Brain microvascular endothelial cell (primary cell): ENCODE results near the gene RANBP3.

Experiments
- DNase-seq: peaks from one replicate; pipeline ENCODE4 v3.0.0-alpha.2; 2020
- H3K27ac ChIP-seq: fragments of 250-450 bp; sonication (Bioruptor Pico); 2 replicates; pipeline ENCODE4 v1.5.1; 2020; ENCODE audit warnings: mild to moderate bottlenecking, moderate library complexity
- H3K27me3 ChIP-seq: fragments of 250-450 bp; sonication (Bioruptor Pico); replicated peaks from 2 replicates; pipeline ENCODE4 v1.5.1; 2020; ENCODE audit warnings: mild to moderate bottlenecking
- H3K36me3 ChIP-seq: fragments of 250-450 bp; sonication (Bioruptor Pico); replicated peaks from 2 replicates; pipeline ENCODE4 v1.5.1; 2020; ENCODE audit warnings: mild to moderate bottlenecking
- H3K4me3 ChIP-seq: 2 replicates; pipeline ENCODE4 v1.5.1; 2011; ENCODE audit warnings: low read depth, mild to moderate bottlenecking, control low read depth, low read length, moderate library complexity
- CTCF ChIP-seq: IDR thresholded peaks from 2 replicates; pipeline ENCODE4 v1.5.1; 2011; ENCODE audit warnings: low read depth, mild to moderate bottlenecking, moderate library complexity, low read length, control low read depth, inconsistent platforms; ENCODE audit errors: missing control alignments
- in situ Hi-C: cut with HindIII; loops from 2 replicates; pipeline ENCODE4 v1.10.0; 2017; ENCODE audit warnings: low sequenced_read_pairs, low pct_ligation_motif_present

RANBP3 gene

GRCh38 chr19:5913739-5914357 is 64.1 kb downstream of the RANBP3 start, which contains the start of gene CAPS:
Gene CAPS (plus strand): TSS chr19:5914254. CDS start chr19:5914407, 153 bp downstream.
- DNase-seq, result no peak
- Histone ChIP-seq H3K27me3 (no peaks in the 10 kb centered on the region), H3K27ac (no peak within 1 kb of the TSS), H3K36me3 (peaks cover 30% of the 10 kb centered on the region), H3K4me3 (no peak within 1 kb of the TSS)
- in situ Hi-C loops, result no loop called here
- TF ChIP-seq CTCF, result no peak

GRCh38 chr19:5911366-5911765 is 66.6 kb downstream of the RANBP3 start:
- DNase-seq, result no peak
- no peak for TF ChIP-seq CTCF
- Histone ChIP-seq H3K4me3 (no peak overlapping the region), H3K27ac (no peak overlapping the region), H3K27me3 (no peaks in the 10 kb centered on the region), H3K36me3 (peaks cover 16% of the 10 kb centered on the region)
- in situ Hi-C loops, result no loop called here

GRCh38 chr19:5910638-5910907 is 67.4 kb downstream of the RANBP3 start:
- TF ChIP-seq CTCF, result no peak
- no peaks in the 10 kb centered on the region for H3K27me3 ChIP-seq
- peaks cover 13% of the 10 kb centered on the region for H3K36me3 ChIP-seq
- H3K27ac ChIP-seq, result no peak overlapping the region
- in situ Hi-C loops, result no loop called here
- no peak overlapping the region for H3K4me3 ChIP-seq
- DNase-seq, result no peak

- Histone ChIP-seq H3K27me3 (no peaks in the 10 kb centered on the region), H3K27ac (no peak overlapping the region), H3K4me3 (no peak overlapping the region), H3K36me3 (peaks cover 5% of the 10 kb centered on the region)
- TF ChIP-seq CTCF, result no peak
- no peak for DNase-seq
- in situ Hi-C loops, result no loop called here
Observed at GRCh38 chr19:5908773-5909442, 69.0 kb downstream of the RANBP3 start.

GRCh38 chr19:5907241-5907640 is 70.7 kb downstream of the RANBP3 start:
- no peak for TF ChIP-seq CTCF
- DNase-seq, result no peak
- H3K27me3 ChIP-seq, result no peaks in the 10 kb centered on the region
- no peak overlapping the region for H3K4me3 ChIP-seq
- H3K27ac ChIP-seq, result no peak overlapping the region
- in situ Hi-C loops, result no loop called here
- peaks cover 5% of the 10 kb centered on the region for H3K36me3 ChIP-seq
